Inferior parietal cortex (tissue), 1 donor: ENCODE data around the gene C4B.

Experiments
- DNase-seq: peaks from one replicate; pipeline ENCODE4 v3.0.0-alpha.2; 2016; ENCODE audit errors: extremely low spot score

The C4B gene

GRCh38 chr6:32081168-32081990 lies 66.8 kb downstream of the C4B start:
- no peak for DNase-seq

GRCh38 chr6:32082478-32082877 lies 67.9 kb downstream of the C4B start:
- DNase-seq, result no peak

- no peak for DNase-seq
Observed at GRCh38 chr6:32082935-32083334, 68.3 kb downstream of the C4B start.

GRCh38 chr6:32083812-32084768 lies 69.5 kb downstream of the C4B start:
- DNase-seq, result no peak

- no peak for DNase-seq
Observed at GRCh38 chr6:32084780-32085179, 70.2 kb downstream of the C4B start.
